ENCODE results near the gene TGM1. TPM values are rescaled to one million over a fixed set of nuclear protein-coding genes. Genes with fewer than 3 reads are reported as not detected.

Gene TGM1
- total and polyA plus RNA-seq, 4 donors: 0.52 to 5.7 (median 1.1) TPM

- H3K9me3 ChIP-seq (ENCODE audit: control insufficient read depth, low read length): no peaks in the 10 kb centered on the region
- DNase-seq (no peak), ATAC-seq (ENCODE audit: low FRiP score) (no peak)
- intact Hi-C loops (cut with DNase I): no loop called here
- 76 to 82% methylated on average over 11 of the region's 11 CpGs for WGBS, 2 donors
- H3K4me3 ChIP-seq (ENCODE audit: low read length in 2 of 2): no peak overlapping the region
- H3K27ac ChIP-seq (ENCODE audit: low read depth in 1 of 2, low read length in 2 of 2): no peak overlapping the region
- no peaks in the 10 kb centered on the region for H3K36me3 ChIP-seq (ENCODE audit: control insufficient read depth in 1 of 2, insufficient read depth in 2 of 2, low read length in 1 of 2)
- H3K4me1 ChIP-seq (ENCODE audit: control insufficient read depth in 1 of 2, insufficient read depth in 2 of 2, low read length in 2 of 2): no peaks in the 10 kb centered on the region
- no peaks in the 10 kb centered on the region for H3K27me3 ChIP-seq (ENCODE audit: control insufficient read depth in 1 of 2, insufficient read depth in 2 of 2, low read length in 1 of 2)
Measured at GRCh38 chr14:24284501-24285035, 21.6 kb upstream of the TGM1 start.

- 92 to 96% methylated on average over 5 of the region's 5 CpGs for WGBS, 2 donors
- no peaks in the 10 kb centered on the region for H3K27me3 ChIP-seq (ENCODE audit: control insufficient read depth in 1 of 2, insufficient read depth in 2 of 2, low read length in 1 of 2)
- H3K4me3 ChIP-seq (ENCODE audit: low read length in 2 of 2): no peak overlapping the region
- no peak overlapping the region for H3K27ac ChIP-seq (ENCODE audit: low read depth in 1 of 2, low read length in 2 of 2)
- DNase-seq (no peak), ATAC-seq (ENCODE audit: low FRiP score) (no peak)
- no peaks in the 10 kb centered on the region for H3K9me3 ChIP-seq (ENCODE audit: control insufficient read depth, low read length)
- no peaks in the 10 kb centered on the region for H3K36me3 ChIP-seq (ENCODE audit: control insufficient read depth in 1 of 2, insufficient read depth in 2 of 2, low read length in 1 of 2)
- intact Hi-C loops (cut with DNase I): no loop called here
- no peaks in the 10 kb centered on the region for H3K4me1 ChIP-seq (ENCODE audit: control insufficient read depth in 1 of 2, insufficient read depth in 2 of 2, low read length in 2 of 2)
Measured at GRCh38 chr14:24283796-24284460, 21.0 kb upstream of the TGM1 start.

- Histone ChIP-seq H3K9me3 (ENCODE audit: control insufficient read depth, low read length) (no peaks in the 10 kb centered on the region), H3K27me3 (ENCODE audit: control insufficient read depth in 1 of 2, insufficient read depth in 2 of 2, low read length in 1 of 2) (no peaks in the 10 kb centered on the region), H3K4me1 (ENCODE audit: control insufficient read depth in 1 of 2, insufficient read depth in 2 of 2, low read length in 2 of 2) (no peaks in the 10 kb centered on the region), H3K36me3 (ENCODE audit: control insufficient read depth in 1 of 2, insufficient read depth in 2 of 2, low read length in 1 of 2) (no peaks in the 10 kb centered on the region), H3K27ac (ENCODE audit: low read depth in 1 of 2, low read length in 2 of 2) (no peak overlapping the region), H3K4me3 (ENCODE audit: low read length in 2 of 2) (no peak overlapping the region)
- DNase-seq: no peak
- 81 to 87% methylated on average over 3 of the region's 3 CpGs for WGBS, 2 donors
- ATAC-seq (ENCODE audit: low FRiP score): no peak
- intact Hi-C loops (cut with DNase I): no loop called here
Measured at GRCh38 chr14:24282736-24283135, 19.8 kb upstream of the TGM1 start.

- H3K27ac ChIP-seq (ENCODE audit: low read depth in 1 of 2, low read length in 2 of 2): no peak overlapping the region
- H3K36me3 ChIP-seq (ENCODE audit: control insufficient read depth in 1 of 2, insufficient read depth in 2 of 2, low read length in 1 of 2): no peaks in the 10 kb centered on the region
- WGBS, 2 donors: 88 to 90% methylated on average over 7 of the region's 7 CpGs
- no peaks in the 10 kb centered on the region for H3K4me1 ChIP-seq (ENCODE audit: control insufficient read depth in 1 of 2, insufficient read depth in 2 of 2, low read length in 2 of 2)
- no peak overlapping the region for H3K4me3 ChIP-seq (ENCODE audit: low read length in 2 of 2)
- ATAC-seq (ENCODE audit: low FRiP score) (no peak), DNase-seq (no peak)
- no peaks in the 10 kb centered on the region for H3K9me3 ChIP-seq (ENCODE audit: control insufficient read depth, low read length)
- H3K27me3 ChIP-seq (ENCODE audit: control insufficient read depth in 1 of 2, insufficient read depth in 2 of 2, low read length in 1 of 2): no peaks in the 10 kb centered on the region
- intact Hi-C loops (cut with DNase I): no loop called here
Measured at GRCh38 chr14:24281636-24282035, 18.7 kb upstream of the TGM1 start.

- ATAC-seq (ENCODE audit: low FRiP score) (no peak), DNase-seq (no peak)
- intact Hi-C loops (cut with DNase I): no loop called here
- Histone ChIP-seq H3K4me1 (ENCODE audit: control insufficient read depth in 1 of 2, insufficient read depth in 2 of 2, low read length in 2 of 2) (no peaks in the 10 kb centered on the region), H3K27ac (ENCODE audit: low read depth in 1 of 2, low read length in 2 of 2) (no peak overlapping the region), H3K36me3 (ENCODE audit: control insufficient read depth in 1 of 2, insufficient read depth in 2 of 2, low read length in 1 of 2) (no peaks in the 10 kb centered on the region), H3K27me3 (ENCODE audit: control insufficient read depth in 1 of 2, insufficient read depth in 2 of 2, low read length in 1 of 2) (no peaks in the 10 kb centered on the region), H3K9me3 (ENCODE audit: control insufficient read depth, low read length) (no peaks in the 10 kb centered on the region), H3K4me3 (ENCODE audit: low read length in 2 of 2) (no peak overlapping the region)
- 87 to 89% methylated on average over 6 of the region's 6 CpGs for WGBS, 2 donors
Measured at GRCh38 chr14:24280797-24281460, 18.0 kb upstream of the TGM1 start.

- no peak for DNase-seq
- ATAC-seq (ENCODE audit: low FRiP score): no peak
- intact Hi-C loops (cut with DNase I): no loop called here
- WGBS, 2 donors: 71 to 76% methylated on average over 11 of the region's 11 CpGs
- no peaks in the 10 kb centered on the region for H3K36me3 ChIP-seq (ENCODE audit: control insufficient read depth in 1 of 2, insufficient read depth in 2 of 2, low read length in 1 of 2)
- no peak overlapping the region for H3K4me3 ChIP-seq (ENCODE audit: low read length in 2 of 2)
- no peaks in the 10 kb centered on the region for H3K27me3 ChIP-seq (ENCODE audit: control insufficient read depth in 1 of 2, insufficient read depth in 2 of 2, low read length in 1 of 2)
- no peaks in the 10 kb centered on the region for H3K9me3 ChIP-seq (ENCODE audit: control insufficient read depth, low read length)
- H3K27ac ChIP-seq (ENCODE audit: low read depth in 1 of 2, low read length in 2 of 2): no peak overlapping the region
- H3K4me1 ChIP-seq (ENCODE audit: control insufficient read depth in 1 of 2, insufficient read depth in 2 of 2, low read length in 2 of 2): no peaks in the 10 kb centered on the region
Measured at GRCh38 chr14:24279301-24280186, 16.6 kb upstream of the TGM1 start.

GRCh38 chr14:24278424-24278823 lies 15.4 kb upstream of the TGM1 start:
- DNase-seq: no peak
- Histone ChIP-seq H3K36me3 (ENCODE audit: control insufficient read depth in 1 of 2, insufficient read depth in 2 of 2, low read length in 1 of 2) (no peaks in the 10 kb centered on the region), H3K9me3 (ENCODE audit: control insufficient read depth, low read length) (no peaks in the 10 kb centered on the region), H3K4me1 (ENCODE audit: control insufficient read depth in 1 of 2, insufficient read depth in 2 of 2, low read length in 2 of 2) (no peaks in the 10 kb centered on the region), H3K27ac (ENCODE audit: low read depth in 1 of 2, low read length in 2 of 2) (no peak overlapping the region), H3K4me3 (ENCODE audit: low read length in 2 of 2) (no peak overlapping the region), H3K27me3 (ENCODE audit: control insufficient read depth in 1 of 2, insufficient read depth in 2 of 2, low read length in 1 of 2) (no peaks in the 10 kb centered on the region)
- intact Hi-C loops (cut with DNase I): no loop called here
- no peak for ATAC-seq (ENCODE audit: low FRiP score)
- 93 to 95% methylated on average over 5 of the region's 5 CpGs for WGBS, 2 donors

- Histone ChIP-seq H3K27ac (ENCODE audit: low read depth in 1 of 2, low read length in 2 of 2) (no peak overlapping the region), H3K4me3 (ENCODE audit: low read length in 2 of 2) (no peak overlapping the region), H3K4me1 (ENCODE audit: control insufficient read depth in 1 of 2, insufficient read depth in 2 of 2, low read length in 2 of 2) (no peaks in the 10 kb centered on the region), H3K9me3 (ENCODE audit: control insufficient read depth, low read length) (no peaks in the 10 kb centered on the region), H3K27me3 (ENCODE audit: control insufficient read depth in 1 of 2, insufficient read depth in 2 of 2, low read length in 1 of 2) (no peaks in the 10 kb centered on the region), H3K36me3 (ENCODE audit: control insufficient read depth in 1 of 2, insufficient read depth in 2 of 2, low read length in 1 of 2) (no peaks in the 10 kb centered on the region)
- WGBS, 2 donors: 86 to 87% methylated on average over 11 of the region's 11 CpGs
- intact Hi-C loops (cut with DNase I): no loop called here
- DNase-seq (peak in 1 of 2 donors; percentile 62), ATAC-seq (ENCODE audit: low FRiP score) (peak; percentile 47)
Measured at GRCh38 chr14:24277606-24278321, 14.8 kb upstream of the TGM1 start.

All from aorta (tissue), 5 donors.